Subcutaneous adipose tissue (tissue), 4 donors: ENCODE measurements around the gene TMX1. TPM values are rescaled to one million over a fixed set of nuclear protein-coding genes. Genes with fewer than 3 reads are reported as not detected.

Source experiments
- total RNA-seq, 4 donors: library from RNA; depleted of rRNA; stranded (reverse); fragments of >200 nt; gene quantifications; one replicate each; pipeline ENCODE4 v1.1.0, GENCODE V29; 2016
- TF ChIP-seq, protein P1 (sequence below): fragments of 450-650 bp; IDR thresholded peaks from one replicate; pipeline ENCODE4 v1.5.1; 2016; ENCODE audit warnings: low read depth, mild to moderate bottlenecking, control low read depth, antibody characterized with exemption, moderate library complexity

TMX1 gene
- total RNA-seq, 4 donors from 2014 or later = 32.0 to 54.6 (median 47.7) TPM

DNA sequence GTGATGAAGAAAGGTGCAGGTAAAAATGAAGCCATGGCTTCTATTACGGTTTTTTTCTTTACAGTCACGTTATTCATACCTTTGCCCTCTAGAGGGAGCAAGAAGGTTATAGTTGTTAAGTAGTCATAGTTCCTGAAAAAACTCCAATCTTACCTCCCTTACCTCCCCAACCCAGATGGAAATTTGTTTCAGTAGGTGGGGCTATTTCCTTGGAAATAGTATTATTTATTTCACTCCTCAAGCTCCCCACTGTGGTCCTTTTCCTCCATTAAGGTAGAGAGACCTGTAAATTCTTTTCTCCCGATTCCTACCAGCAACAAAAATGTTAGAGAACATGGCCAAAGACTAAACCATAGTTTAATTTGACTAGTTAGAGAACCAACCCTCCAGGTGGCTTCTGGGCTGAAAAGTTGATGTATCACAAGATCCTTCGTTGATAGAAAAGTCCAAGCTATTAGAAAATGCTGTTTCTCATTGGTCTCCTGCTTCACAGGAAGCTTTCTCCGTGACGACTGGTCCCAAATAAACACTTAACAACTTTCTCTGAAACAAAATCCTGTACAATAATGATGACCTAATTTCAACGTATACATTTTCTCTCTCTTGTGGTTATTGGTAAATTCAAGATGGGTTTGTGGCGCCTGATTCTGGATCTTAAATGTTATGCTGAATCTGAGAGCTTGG lies 43.5 kb downstream of the TMX1 start:
- TF ChIP-seq, protein P1, sequence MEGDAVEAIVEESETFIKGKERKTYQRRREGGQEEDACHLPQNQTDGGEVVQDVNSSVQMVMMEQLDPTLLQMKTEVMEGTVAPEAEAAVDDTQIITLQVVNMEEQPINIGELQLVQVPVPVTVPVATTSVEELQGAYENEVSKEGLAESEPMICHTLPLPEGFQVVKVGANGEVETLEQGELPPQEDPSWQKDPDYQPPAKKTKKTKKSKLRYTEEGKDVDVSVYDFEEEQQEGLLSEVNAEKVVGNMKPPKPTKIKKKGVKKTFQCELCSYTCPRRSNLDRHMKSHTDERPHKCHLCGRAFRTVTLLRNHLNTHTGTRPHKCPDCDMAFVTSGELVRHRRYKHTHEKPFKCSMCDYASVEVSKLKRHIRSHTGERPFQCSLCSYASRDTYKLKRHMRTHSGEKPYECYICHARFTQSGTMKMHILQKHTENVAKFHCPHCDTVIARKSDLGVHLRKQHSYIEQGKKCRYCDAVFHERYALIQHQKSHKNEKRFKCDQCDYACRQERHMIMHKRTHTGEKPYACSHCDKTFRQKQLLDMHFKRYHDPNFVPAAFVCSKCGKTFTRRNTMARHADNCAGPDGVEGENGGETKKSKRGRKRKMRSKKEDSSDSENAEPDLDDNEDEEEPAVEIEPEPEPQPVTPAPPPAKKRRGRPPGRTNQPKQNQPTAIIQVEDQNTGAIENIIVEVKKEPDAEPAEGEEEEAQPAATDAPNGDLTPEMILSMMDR = no peak

DNA sequence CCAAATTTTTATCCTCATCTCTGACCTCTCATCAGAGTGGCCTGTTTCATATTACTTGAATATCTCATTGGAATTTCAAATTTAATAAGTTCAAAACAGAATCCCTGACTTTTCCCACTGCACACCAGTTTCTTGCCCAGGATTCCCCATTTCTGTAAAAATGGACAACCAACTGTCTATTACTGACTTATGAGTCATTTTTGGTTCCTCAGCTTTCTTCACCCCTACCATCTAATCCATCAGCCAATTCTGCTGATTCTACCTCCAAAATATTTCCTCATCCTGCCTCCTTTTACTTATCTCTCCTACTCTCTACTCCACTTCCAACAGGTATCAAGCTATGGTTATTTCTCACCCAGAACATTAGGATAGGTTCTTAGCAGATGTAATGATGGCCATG lies 44.2 kb downstream of the TMX1 start:
- TF ChIP-seq, protein P1 = no peak

DNA sequence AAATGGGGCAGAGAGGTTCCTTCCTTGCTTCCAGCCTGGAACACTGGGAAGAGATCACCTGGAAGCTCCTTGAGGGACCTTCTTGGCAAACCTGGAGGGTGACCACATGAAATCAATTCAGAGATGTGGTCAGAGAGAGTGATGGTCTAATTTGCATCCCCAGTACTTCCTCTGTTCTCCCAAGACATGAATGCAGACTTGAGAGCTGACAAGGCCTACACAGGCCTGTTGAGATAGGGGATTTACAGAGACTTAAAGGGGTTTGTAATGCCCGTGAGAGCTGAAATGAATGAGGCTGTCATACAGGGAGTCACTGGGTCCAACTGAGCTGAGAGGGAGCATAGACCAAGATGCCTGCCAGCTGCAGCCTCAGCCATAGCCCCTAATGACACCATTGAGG lies 45.1 kb downstream of the TMX1 start:
- TF ChIP-seq, protein P1 = no peak

DNA sequence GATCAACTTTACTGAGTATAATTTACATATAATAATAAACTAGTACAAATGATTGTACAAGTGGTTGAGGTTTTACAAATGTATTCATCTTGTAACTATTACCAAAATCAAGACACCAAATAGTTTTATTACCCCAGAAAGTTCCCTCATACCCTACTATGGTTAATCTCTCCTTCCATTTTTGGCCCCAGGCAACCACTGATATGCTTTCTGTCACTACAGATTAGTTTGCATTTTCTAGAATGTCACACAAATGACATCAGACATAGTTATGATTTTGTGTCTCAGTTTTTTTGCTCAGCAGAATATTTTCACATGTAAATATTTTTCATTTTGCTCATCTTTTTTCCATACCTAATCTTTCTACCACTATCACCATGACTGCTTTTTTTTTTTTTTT lies 49.1 kb downstream of the TMX1 start:
- TF ChIP-seq, protein P1 = no peak

DNA sequence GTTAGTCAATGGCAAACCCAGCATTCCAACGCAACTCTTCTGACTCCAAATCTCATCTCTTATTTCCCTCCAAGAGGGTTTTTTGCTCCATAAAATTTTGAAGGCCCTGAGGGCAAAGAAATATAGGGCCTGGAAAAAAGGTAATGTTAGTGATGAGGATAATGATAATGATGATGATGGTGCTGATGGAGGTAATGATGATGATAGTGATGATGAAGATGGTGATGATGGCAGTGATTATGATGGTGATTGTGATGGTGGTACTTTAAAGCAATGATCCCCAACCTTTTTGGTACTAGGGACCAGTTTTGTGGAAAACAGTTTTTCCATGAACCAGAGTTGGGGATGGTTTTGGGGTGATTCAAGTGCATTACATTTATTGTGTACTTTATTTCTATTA lies 50.1 kb downstream of the TMX1 start:
- TF ChIP-seq, protein P1 = no peak

DNA sequence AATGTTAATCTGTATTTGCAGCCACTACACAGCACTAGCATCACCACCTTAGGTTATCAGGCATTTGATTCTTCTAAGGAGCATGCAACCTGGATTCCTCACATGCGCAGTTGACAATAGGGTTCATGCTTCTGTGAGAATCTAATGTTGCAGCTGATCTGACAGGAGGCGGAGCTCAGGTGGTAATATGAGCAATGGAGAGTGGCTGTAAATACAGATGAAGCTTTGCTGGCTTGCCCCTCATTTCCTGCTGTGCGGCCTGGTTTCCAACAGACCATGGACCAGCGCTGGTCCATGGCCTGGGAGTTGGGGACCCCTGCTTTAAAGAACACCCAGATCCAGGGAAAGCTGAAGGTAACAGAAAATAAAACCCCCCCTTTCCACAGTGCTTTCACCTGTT lies 51.0 kb downstream of the TMX1 start:
- TF ChIP-seq, protein P1 = no peak

DNA sequence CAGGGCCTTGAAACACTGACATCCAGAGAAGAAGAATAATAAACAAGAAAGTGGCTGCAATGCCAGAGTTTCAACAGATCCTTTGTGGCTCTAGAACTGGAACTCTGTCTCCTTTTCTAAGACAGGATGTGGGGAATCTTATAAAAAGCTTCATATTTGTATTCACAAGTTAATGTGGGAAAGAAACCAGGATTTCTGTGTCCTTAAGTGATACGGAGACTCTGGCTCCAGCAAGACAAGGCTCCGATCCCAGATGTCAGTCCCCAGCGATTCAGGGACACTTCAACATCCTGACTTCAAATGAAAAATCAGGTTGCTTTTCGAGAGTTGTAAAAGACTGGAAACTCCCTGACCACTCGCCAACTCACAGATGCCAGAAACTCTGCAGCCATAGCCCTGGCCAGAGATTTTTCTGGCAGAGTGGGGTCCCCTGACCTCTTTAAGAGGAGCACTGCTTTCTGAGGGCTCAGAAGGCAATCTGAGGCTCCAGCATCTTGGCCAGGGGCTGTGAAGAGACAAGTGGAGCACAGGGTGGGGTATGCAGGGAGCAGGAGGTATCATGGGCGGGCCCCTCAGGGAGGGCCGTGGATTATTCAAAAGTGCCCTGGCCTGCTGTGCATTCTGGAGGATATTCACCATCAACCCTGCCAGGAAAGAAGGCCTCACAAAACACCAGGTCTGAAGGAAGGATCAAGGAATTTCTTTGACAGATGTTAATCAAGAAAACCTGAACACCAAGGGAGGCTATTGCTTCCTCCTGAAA lies 53.3 kb downstream of the TMX1 start:
- TF ChIP-seq, protein P1 = no peak
